Stimulated activated naive CD4-positive, alpha-beta T cell treated with Interleukin-2 at 50 U/mL for 16 hours (primary cell): Measurements from ENCODE around the gene COG1.

Experiments
- DNase-seq: peaks from one replicate; lab custom pipeline; 2025; lab: John Stamatoyannopoulos, UW

COG1 gene

DNA sequence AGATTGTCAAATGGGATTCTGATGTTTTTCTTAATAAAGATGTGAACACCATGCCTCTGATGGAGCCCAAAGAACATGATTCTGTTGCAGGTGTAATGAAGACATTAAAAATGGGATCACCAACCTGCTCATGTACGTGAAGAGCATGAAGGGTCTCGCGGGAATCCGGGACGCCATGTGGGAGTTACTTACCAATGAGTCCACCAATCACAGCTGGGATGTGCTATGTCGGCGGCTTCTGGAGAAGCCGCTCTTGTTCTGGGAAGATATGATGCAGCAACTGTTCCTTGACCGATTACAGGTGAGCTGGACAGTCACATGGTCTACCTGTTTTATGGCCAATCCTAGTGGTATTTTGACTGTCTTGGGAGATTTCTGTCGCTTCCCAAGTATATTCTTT is 7.6 kb downstream of the COG1 start:
- DNase-seq: no peak

- DNase-seq: no peak
Observed at GRCh38 chr17:73201215-73202069, 8.6 kb downstream of the COG1 start.

DNA sequence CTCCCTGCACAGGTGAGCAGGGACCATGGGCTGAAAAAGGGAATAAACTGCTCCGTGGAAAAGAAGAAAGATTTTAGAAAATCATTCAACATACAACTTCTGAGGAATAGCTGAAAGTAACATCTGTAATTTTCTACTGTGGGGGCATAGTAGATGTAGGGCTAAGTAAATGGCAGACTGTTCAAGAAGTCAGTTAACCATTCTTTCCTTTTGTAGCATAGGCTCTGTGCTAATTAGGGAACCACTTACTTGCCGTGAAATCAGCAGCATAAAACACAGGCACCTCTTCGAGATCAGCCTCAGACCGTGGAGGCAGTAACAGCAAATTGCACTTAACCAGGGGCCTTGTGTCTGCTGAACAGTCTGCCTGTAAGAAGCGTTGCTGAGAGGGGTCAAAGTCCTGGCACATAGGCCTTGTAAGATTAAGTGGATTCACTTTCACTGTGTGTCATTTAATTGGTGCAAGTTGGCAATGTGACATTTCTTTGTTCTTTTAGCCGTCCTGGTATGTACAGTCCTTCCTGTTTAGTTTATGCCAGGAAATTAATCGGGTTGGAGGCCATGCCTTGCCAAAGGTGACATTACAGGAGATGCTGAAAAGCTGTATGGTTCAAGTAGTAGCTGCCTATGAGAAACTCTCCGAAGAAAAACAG is 10.4 kb downstream of the COG1 start:
- DNase-seq: no peak

DNA sequence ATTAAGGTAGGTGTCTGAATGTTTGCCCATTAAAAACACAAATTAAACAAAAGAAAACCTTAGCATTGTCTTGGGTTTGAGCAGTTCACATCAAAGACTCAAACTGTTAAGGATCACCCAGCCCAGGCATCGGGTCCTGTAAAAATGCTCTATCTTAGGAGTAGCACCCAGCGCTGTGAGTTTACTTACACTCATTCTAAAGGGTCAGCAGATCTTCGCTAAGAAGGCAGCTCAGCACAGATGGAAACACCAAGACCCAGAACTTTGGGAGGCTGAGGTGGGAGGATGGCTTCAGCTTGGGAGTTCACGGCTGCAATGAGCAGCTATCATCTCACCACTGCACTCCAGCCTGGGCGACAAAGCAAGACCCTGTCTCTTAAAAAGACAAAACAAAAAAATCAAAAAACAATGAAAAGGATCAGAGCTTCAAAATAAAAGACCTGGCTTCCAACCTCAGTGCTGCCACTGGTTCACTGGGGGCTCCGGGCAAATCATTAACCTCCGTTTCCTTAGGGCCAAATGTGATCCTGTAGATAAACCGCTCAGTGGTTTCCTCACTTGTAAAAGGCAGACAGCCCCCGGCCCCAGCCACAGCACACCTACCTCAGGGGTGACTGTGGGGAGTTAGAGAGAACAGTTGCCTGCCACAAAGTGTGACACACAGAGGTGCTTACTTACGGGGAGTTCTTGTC is 11.1 kb downstream of the COG1 start:
- peak; percentile 15 for DNase-seq

GRCh38 chr17:73205459-73205961 is 12.7 kb downstream of the COG1 start:
- no peak for DNase-seq

DNA sequence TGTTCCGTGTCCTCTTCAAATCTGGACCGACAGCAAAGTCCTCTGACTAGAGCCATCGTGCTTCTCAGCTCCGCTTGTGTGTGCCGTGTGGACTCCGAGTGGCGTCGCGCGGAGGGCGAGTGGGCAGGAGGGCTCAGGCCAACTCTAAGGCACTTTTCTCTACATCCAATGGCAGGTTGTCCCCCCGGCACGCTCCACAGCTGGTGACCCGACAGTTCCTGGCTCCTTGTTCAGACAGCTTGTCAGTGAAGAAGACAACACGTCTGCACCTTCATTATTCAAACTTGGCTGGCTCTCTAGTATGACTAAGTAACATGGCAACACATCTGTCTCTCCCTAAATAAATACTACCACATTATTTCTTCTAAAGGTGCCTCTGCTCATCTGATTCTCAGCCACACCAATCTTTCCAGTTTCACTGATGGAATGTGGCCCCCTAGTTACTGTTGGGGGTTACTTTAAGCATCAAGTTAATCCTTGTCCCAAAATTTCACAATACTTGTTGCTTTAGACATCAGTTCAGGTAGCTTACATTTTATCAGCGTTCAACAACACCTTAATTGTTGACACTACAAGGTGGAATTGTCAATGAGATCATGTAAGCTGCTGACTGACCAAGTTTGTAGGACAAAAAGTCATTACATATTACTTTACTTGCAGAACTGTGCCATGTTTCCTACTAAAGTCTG is 15.4 kb downstream of the COG1 start:
- no peak for DNase-seq

GRCh38 chr17:73209436-73209835 is 16.6 kb downstream of the COG1 start:
- no peak for DNase-seq

GRCh38 chr17:73210002-73210678 is 17.3 kb downstream of the COG1 start:
- DNase-seq: no peak

DNA sequence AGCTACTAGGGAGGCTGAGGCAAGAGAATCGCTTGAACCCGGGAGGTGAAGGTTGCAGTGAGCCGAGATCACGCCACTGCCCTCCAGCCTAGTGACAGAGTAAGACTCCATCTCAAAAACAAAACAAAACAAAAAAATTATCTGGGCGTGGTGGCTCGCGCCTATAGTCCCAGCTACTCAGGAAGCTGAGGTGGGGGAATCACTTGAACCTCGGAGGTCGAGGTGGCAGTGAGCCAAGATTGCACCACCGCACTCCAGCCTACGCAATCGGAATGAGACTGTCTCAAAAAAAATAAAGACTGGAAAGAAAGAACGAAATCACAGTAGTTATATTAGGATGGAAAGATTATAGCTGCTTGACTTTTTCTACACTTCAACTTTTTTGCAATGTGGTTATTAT is 18.9 kb downstream of the COG1 start:
- DNase-seq: peak; percentile 41

- no peak for DNase-seq
Observed at GRCh38 chr17:73214008-73214407, 21.2 kb downstream of the COG1 start.

- DNase-seq: no peak
Observed at GRCh38 chr17:73214851-73215250, 22.0 kb downstream of the COG1 start.

DNA sequence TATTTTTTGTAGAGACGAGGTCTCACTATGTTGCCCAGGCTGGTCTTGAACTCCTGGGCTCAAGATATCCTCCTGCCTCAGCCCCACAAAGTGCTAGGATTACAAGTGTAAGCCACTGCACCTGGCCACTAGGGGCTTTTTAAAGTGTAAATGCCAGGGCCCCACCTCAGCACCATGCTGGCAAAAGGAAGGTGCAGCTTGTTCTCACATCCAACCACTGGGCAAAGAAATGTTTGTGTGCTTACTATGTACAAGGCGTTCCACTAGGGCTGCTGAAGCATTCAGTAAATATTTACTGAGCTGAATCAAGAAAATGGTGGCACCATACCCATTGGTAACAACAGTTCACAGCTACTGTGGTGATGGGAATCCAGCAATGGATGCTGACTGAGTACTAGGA is 22.6 kb downstream of the COG1 start:
- DNase-seq: no peak

GRCh38 chr17:73223626-73224230 is 30.9 kb downstream of the COG1 start:
- no peak for DNase-seq

DNA sequence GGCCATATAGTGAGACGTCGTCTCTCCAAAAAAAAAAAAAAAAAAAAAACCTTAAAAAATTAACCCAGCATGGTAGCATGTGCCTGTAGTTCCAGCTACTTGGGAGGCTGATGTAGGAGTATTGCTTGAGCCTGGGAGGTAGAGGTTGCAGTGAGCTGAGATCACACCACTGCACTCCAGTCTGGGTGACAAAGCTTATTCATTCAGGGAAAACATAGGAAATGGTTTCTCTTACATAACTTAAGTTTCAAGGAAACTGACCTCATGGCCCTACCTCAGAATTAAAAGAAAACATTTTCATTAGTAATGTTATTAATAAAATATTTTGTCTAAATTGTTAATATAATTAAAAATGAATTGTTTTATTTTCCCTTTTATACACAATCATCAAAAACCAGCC is 31.4 kb downstream of the COG1 start:
- no peak for DNase-seq

GRCh38 chr17:73224663-73225305 is 31.9 kb downstream of the COG1 start:
- DNase-seq: no peak

DNA sequence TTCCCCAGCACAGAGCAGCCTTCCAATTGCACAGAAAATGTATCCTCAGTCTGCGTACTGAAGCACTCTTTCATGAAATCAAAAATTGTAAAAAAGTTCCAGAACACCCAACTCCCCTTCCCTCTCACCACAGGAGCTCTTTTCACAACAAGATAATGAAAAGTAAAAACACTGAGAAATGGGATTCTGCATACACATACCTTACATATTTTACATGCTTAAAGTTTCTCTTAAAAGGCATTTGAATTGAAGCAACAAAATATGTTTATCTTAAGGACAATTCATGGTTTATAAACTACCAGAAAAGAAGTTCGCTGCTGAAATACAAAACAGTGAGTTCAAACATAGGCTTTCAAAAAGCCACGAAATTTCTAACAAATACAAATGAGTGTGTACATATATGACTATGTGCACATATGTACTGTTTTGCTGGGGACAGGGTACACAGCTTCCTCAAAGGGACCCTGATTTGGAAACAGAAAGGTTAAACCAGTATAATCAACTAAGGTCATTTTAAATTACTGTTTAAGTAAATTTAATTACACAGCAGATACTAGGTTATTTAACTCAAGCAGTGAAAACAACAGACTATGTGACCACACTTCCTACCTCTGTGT is 33.8 kb downstream of the COG1 start:
- no peak for DNase-seq

DNA sequence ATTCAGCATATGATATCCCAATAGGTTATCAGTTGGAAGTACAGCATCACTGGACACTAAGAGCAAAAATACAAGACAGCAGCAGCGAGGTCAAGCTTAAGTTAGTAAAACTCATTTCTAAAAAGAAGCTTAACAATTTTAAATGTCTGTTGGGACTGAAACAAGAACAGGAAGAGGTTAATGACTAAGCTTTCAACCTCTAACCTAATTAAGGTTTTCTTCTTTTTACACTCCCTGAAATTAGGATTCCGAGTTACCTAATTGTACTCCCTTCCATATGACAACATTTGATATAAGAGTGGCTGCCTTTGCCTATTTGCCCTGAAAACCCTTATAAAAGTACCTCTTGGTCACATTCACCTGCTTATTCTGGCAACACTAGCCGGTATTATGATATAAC is 34.5 kb downstream of the COG1 start:
- no peak for DNase-seq

DNA sequence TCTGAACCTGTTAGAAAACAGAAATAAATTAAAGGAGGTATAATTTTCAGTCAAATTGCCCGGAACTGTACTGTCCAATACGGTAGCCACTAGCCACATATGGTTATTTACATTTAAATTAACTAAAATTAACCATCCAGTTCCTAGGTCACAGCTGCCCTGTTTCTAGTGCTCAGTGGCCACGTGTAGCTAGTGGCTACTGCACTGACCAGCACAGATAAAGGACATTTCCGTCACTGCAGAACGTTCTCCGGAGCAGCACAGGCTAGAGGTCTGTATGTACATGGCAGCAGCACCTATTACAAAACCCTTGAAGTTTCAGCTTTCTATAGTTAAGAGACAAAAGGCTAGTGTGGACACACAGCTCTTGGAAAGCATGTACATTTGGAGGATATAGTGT is 35.1 kb downstream of the COG1 start:
- DNase-seq: no peak

GRCh38 chr17:73228748-73229236 is 35.9 kb downstream of the COG1 start:
- DNase-seq: no peak

DNA sequence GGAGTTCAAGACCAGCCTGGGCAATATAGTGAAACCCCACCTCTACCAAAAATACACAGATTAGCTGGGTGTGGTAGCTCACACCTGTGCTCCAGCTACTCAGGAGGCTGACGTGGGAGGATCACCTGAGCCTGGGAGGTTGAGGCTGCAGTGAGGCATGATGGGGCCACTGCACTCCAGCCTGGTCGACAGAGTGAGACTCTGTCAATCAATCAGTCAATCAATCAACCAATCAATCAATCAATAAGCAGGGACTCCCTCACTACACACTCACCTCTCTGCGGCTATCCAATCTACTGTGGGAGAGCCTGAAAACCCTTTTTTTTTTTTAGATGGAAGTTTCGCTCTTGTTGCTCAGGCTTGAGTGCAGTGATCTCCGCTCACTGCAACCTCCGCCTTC is 37.2 kb downstream of the COG1 start:
- DNase-seq: no peak
